ENCODE measurements around the gene SLC9A9.
"Not testable (repeated sequence)": the region's sequence is repeated elsewhere in the genome, so short reads cannot be mapped to it uniquely, and the experiment has no call there.

The SLC9A9 gene

DNA sequence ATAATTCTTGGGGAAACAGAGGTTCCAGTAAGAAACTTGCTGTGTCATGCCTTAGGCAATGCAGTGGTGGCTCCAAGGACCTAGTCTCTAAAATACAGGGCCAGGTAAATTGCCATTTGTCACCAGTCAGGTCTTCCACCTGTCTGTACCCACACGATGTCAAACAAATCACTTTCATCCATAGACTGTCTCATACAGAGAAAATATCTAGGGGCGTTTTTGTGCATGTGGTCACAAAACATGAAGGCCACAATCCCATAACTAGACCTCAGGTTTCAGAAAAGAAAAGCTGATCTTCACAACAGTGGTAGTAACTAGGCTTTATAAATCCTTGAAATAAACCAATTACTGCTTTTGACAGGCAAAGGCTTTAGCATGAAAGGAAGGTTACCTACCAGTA is 92.3 kb downstream of the SLC9A9 start:
- DNase-seq (ENCODE audit: low spot score) = no peak

GRCh38 chr3:143754090-143754489 is 94.2 kb downstream of the SLC9A9 start:
- DNase-seq (ENCODE audit: low spot score) = no peak

DNA sequence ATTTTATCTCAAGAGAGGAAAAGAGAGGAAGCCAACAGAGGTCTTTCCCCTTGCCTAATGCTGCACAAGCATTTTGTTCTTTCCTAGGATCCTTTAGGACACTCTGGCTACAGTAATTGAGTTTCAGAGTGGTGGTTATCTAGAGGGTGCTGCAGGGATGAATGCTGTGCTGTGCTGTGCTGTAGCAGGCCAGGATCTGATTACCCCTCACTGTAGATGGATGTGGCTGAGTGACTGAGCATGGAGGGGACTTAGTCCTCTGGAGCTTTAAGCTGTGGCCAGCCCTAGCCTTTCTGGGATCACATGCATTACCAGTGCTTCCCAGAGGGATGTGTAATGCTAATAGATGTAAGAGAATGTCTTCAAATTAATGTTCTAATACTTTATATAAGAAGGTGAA is 94.8 kb downstream of the SLC9A9 start:
- no peak for DNase-seq (ENCODE audit: low spot score)

DNA sequence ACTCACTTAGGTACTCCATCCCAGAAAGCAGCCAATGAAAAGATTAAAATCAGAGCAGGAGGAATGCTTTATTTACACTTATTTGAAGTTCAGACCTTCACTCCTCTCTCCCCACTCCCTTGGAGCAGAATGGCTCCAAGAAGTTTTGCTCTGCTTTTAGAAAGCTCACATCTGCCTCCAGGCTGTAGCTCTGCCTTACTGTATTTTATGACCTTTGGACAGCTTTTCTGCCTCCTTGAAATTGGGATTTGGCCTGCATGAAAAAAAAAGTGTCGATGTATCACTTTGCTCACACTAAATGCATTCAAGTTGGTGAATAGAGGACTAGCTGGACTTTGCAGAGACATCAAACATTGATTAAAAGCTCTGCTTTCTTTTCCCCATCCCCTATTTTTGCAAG is 95.3 kb downstream of the SLC9A9 start:
- DNase-seq (ENCODE audit: low spot score) = no peak

DNA sequence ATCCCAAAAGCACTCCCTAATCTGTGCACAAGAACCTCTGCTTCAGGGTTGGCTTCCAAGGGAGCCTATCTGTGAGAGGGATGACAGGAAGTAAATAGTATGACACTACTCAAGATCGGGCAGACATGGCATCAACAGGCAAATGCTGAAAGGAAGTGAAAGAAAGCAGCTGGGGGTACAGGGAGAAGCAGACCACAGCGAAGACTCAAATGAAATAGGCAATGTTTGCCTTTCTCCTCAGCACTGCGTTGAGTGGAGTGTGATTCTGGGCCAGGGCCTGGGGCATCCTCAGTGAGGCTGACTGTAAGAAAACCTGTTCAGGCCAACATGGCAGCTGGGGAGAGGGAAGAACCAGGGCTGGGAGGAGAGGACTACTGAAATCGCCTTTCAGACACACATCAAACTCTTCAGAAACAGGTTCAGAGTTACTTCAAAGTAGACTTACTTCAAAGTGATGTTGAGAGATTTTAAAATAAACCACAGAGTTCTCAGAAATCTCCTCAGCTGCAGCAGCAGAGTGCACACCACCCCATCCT is 96.6 kb downstream of the SLC9A9 start:
- DNase-seq (ENCODE audit: low spot score) = peak; percentile 4

- no peak for DNase-seq (ENCODE audit: low spot score)
Observed at GRCh38 chr3:143750841-143751240, 97.4 kb downstream of the SLC9A9 start.

GRCh38 chr3:143749926-143750325 is 98.3 kb downstream of the SLC9A9 start:
- no peak for DNase-seq (ENCODE audit: low spot score)

DNA sequence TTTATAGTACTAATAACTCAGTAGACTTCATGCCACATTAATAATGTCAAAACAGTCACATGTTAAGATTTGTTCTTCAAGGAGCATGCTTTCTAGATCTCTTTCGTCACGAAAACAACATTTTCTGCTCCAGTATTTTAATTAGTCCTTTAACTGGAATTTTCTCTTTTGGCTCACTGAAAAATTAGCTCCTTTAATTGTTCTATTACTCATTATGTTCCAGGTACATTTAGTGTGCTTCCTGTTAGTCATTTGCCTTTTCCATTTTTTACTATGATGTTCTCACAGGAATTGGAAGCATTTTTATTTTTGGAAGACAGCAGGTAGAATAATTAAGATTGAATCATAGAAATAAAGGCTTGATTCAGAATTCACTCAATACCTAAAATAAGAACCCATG is 111.2 kb downstream of the SLC9A9 start:
- DNase-seq (ENCODE audit: low spot score) = no peak

DNA sequence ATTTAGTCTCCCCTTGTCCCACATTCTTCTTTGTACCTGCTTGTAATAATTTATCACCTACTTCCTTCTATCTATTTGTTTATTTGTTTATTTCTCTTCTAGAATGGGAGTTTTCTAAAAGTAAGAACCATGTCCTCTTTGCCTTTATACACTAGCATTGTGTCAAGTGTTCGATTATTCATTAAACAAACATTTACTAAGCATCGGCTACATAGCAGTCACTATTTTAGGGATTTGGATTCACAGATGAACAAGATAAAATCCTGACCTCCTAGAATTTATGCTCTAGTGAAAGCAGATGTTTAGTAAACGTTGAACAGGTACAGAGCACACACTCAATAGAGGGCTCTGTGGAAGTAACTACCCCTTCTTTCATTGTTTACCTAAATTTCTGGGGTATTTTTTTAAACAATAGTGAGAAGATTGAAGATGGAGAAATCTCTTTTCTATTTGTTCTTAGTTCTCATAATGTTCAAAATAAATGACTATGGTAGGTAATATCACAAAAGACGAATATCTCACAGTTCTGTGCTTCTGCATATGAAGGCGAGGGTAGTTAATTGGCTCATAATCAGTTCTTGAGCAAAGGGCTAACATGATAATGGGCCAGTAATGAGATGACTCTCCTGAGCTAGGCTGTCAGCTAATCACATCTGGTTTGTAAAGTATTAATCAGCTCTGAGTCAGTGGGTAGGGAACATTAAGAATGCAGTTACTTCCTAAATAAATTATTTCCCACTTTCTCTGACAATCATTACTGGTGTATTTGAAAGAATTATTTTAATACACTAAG is 111.9 kb downstream of the SLC9A9 start:
- no peak for DNase-seq (ENCODE audit: low spot score)

DNA sequence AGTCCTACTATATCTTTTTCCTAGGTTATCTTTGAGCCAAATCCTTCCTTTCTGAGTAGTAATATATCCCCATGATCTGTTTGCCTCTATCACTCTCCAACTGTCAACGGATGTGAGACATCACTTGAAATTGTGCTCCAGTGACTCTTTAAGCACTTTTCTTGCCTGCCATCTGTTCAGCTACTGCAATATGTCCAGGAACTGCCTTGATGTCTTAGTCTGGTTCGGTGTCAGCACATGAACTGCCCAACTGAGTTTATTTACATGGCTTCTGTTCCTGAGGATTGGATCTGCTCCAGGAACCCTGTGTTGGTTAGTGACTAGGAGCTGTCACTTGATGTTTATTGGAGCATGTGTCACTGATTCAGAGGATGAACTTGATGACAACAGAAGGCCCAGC is 116.5 kb downstream of the SLC9A9 start:
- DNase-seq (ENCODE audit: low spot score) = no peak

DNA sequence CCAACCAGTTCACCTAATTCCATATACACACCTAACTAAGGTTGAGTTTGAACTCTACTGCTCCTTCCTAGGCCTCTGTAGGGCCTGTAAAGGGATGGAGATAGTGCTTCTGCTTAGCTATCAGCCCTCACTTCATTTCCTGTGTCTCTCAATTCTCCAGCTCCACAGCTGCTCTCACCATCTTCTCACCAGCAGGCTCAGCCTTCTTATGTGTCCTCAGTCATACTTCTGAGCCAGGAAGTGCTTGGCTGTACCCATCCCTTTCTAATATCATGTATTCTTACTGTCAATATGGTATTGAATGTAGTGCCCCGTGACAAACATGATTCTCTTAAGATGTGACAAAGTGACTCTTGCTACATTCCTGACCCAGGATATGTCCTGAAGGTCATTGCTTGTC is 116.9 kb downstream of the SLC9A9 start:
- no peak for DNase-seq (ENCODE audit: low spot score)

- DNase-seq (ENCODE audit: low spot score) = no peak
Observed at GRCh38 chr3:143727391-143727790, 120.9 kb downstream of the SLC9A9 start.

DNA sequence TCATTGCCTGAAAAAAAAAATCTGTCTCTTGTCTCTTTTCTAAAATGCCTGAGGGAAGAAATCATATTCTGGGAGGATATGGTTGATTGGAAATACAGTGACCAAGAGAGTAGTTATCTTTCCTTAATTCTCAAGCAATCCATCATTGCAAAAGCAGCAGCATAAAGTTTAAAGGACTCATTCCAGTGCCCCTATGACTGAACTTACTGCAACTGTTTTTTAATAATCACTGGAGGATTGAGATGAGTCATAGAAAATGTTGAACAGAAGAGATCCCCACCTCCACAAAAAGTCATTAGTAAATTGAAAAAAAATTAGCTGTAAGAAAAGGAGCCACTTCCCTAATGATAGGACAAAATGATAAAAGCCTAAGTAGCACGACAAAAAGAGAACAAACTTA is 121.5 kb downstream of the SLC9A9 start:
- no peak for DNase-seq (ENCODE audit: low spot score)

- DNase-seq (ENCODE audit: low spot score) = no peak
Observed at GRCh38 chr3:143720381-143720780, 127.9 kb downstream of the SLC9A9 start.

DNA sequence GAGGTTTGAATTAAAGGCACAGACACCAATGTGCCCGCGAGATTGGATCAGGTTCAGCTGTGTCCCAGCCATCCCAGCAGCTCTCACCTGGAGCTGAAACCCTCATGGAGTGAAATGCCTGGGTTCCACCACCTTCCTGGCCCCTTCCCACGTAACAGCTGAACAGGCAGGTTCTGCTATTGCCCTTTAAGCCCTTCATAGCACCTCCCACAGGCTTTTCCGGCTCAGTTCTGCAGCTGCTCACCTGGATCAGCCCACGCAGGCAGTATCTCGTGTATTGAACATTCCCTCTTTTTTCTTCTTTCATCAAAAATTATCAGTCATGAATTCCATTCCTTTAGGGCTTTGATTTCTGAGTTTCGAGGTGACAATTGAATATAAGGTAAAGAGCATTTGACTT is 129.8 kb downstream of the SLC9A9 start:
- no peak for DNase-seq (ENCODE audit: low spot score)

DNA sequence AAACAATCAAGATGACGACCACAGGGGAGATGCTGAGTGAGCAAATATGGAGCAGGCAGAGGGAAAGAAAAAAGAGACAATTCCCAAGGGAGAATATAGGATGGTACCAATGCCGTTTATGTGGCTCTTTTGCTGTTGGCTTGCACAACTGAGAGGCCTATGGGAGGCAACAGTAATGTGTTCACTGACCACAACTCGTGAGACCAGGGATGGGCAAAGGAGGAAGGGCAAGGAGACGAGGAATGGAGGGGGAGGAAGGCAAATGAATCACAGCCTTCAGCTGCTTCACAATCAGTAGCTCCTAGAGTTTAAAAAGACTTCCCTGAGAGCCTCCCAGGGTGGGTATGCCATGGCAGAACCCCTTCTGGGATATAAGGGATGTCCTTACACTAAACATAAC is 131.5 kb downstream of the SLC9A9 start:
- no peak for DNase-seq (ENCODE audit: low spot score)

- no peak for DNase-seq (ENCODE audit: low spot score)
Observed at GRCh38 chr3:143712522-143712921, 135.7 kb downstream of the SLC9A9 start.

GRCh38 chr3:143707848-143708247 is 140.4 kb downstream of the SLC9A9 start:
- no peak for DNase-seq (ENCODE audit: low spot score)

- peak; percentile 11 for DNase-seq (ENCODE audit: low spot score)
Observed at GRCh38 chr3:143700431-143700975, 147.8 kb downstream of the SLC9A9 start.

DNA sequence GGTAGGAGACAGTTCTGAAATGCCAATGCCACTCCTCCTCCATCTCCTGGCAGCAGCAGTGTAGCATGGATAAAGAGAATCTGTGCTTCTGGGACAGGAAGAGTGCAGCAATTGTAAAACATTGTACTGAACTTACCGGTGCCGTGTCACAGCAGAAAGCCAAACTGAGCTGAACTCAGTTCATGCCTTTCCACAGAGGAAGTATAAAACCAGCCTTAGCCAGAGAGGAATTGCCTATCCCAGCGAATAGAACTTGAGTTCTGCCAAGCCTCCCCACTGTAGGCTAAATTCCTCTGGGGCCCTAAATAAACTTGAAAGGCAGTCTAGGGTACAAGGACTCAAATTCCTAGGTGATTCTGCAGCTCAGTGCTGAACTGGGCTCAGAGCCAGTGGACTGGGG is 148.8 kb downstream of the SLC9A9 start:
- DNase-seq (ENCODE audit: low spot score) = no peak

- no peak for DNase-seq (ENCODE audit: low spot score)
Observed at GRCh38 chr3:143698682-143699303, 149.5 kb downstream of the SLC9A9 start.

DNA sequence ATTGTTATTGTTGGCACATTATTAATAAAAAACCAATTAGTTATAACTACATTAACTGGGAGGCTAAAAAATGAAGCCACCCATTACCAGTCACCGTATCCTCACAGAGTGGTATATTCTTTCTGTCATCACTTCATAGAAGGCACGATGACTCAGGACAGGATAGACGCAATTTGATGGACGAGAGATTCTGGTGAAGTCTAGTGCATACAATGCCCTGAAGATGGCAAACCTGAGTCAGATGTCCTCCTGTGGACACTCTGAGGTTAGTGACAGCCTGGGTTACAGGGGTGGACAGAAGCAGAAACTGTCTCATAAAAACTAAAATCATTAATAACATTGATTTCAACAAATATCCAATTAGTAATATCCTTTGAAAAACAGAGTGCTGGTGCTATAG is 150.3 kb downstream of the SLC9A9 start:
- no peak for DNase-seq (ENCODE audit: low spot score)

GRCh38 chr3:143695333-143695732 is 152.9 kb downstream of the SLC9A9 start:
- DNase-seq (ENCODE audit: low spot score) = not testable (repeated sequence)

All from activated CD4-positive, alpha-beta T cell treated with anti-CD3 and anti-CD28 coated beads, Interleukin-2, Interleukin-4, amounts not matched to agents 100 ng/mL and 50 ng/mL, durations not matched to agents 16 hours and 8 hours (primary cell).